Measurements from ENCODE around the gene THADA.

GRCh38 chr2:43566461-43566729, 29.4 kb downstream of the THADA start:
- TF ChIP-seq CTCF (tag by site-specific recombination; IDR thresholded peaks at IDR 0.05) (no peak), BCL6B (tag by site-specific recombination; IDR thresholded peaks at IDR 0.05) (no peak), ZNF626 (tag by site-specific recombination; IDR thresholded peaks at IDR 0.05) (no peak)
- TF ChIP-seq, protein P1, sequence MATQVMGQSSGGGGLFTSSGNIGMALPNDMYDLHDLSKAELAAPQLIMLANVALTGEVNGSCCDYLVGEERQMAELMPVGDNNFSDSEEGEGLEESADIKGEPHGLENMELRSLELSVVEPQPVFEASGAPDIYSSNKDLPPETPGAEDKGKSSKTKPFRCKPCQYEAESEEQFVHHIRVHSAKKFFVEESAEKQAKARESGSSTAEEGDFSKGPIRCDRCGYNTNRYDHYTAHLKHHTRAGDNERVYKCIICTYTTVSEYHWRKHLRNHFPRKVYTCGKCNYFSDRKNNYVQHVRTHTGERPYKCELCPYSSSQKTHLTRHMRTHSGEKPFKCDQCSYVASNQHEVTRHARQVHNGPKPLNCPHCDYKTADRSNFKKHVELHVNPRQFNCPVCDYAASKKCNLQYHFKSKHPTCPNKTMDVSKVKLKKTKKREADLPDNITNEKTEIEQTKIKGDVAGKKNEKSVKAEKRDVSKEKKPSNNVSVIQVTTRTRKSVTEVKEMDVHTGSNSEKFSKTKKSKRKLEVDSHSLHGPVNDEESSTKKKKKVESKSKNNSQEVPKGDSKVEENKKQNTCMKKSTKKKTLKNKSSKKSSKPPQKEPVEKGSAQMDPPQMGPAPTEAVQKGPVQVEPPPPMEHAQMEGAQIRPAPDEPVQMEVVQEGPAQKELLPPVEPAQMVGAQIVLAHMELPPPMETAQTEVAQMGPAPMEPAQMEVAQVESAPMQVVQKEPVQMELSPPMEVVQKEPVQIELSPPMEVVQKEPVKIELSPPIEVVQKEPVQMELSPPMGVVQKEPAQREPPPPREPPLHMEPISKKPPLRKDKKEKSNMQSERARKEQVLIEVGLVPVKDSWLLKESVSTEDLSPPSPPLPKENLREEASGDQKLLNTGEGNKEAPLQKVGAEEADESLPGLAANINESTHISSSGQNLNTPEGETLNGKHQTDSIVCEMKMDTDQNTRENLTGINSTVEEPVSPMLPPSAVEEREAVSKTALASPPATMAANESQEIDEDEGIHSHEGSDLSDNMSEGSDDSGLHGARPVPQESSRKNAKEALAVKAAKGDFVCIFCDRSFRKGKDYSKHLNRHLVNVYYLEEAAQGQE (tag by site-specific recombination; IDR thresholded peaks at IDR 0.05), result no peak

All from HEK293 (cell line).